Activated CD4-positive, alpha-beta T cell treated with anti-CD3 and anti-CD28 coated beads, Interleukin-2, amount 10 ng/mL, durations not matched to agents 24 days and 14 days (primary cell): Measurements from ENCODE around the gene CENPV. TPM values are rescaled to one million over a fixed set of nuclear protein-coding genes. Genes with fewer than 3 reads are reported as not detected.

Source experiments
- DNase-seq: peaks from one replicate; pipeline ENCODE4 v3.0.0; 2022
- H3K27ac Mint-ChIP-seq: one replicate; pipeline ENCODE4 v1.8.0; 2022; ENCODE audit warnings: mild to moderate bottlenecking, mixed read lengths
- H3K27me3 Mint-ChIP-seq: one replicate; pipeline ENCODE4 v1.8.0; 2022; ENCODE audit warnings: mixed read lengths
- H3K36me3 Mint-ChIP-seq: one replicate; pipeline ENCODE4 v1.8.0; 2022; ENCODE audit warnings: low read depth, mild to moderate bottlenecking, mixed read lengths
- H3K4me1 Mint-ChIP-seq: one replicate; pipeline ENCODE4 v1.8.0; 2021; ENCODE audit warnings: mixed read lengths
- H3K4me3 Mint-ChIP-seq: one replicate; pipeline ENCODE4 v1.8.0; 2022; ENCODE audit warnings: mild to moderate bottlenecking, moderate library complexity, mixed read lengths
- H3K9me3 Mint-ChIP-seq: one replicate; pipeline ENCODE4 v1.8.0; 2021; ENCODE audit warnings: mixed read lengths
- intact Hi-C: fragments of 100-400 bp; cut with micrococcal nuclease; formaldehyde crosslinking; loops from one replicate; pipeline ENCODE4 v1.15.1; 2023
- total RNA-seq: library from RNA; stranded (reverse); gene quantifications from 2 replicates; pipeline ENCODE4 v1.2.3, GENCODE V29; 2022

CENPV gene
- total RNA-seq, 1 donor from 2014 or later: 52.8 TPM

GRCh38 chr17:16379654-16380053, 26.4 kb upstream of the CENPV start:
- Mint-ChIP-seq H3K9me3 (no peaks in the 10 kb centered on the region), H3K27ac (no peak overlapping the region), H3K36me3 (peaks cover 36% of the 10 kb centered on the region), H3K4me1 (peaks cover 29% of the 10 kb centered on the region), H3K27me3 (no peaks in the 10 kb centered on the region), H3K4me3 (no peak overlapping the region)
- DNase-seq: no peak
- intact Hi-C loops: loop anchor here (2.0 to 10.0 kb wide), 3 partner anchors 27 to 165 kb away; partner anchors contain the start of genes CENPV, NCOR1 and PIGL

GRCh38 chr17:16378636-16379282, 25.5 kb upstream of the CENPV start:
- Mint-ChIP-seq H3K27me3 (no peaks in the 10 kb centered on the region), H3K36me3 (peaks cover 28% of the 10 kb centered on the region), H3K9me3 (no peaks in the 10 kb centered on the region), H3K27ac (peak overlapping the region; percentile 4), H3K4me1 (peaks cover 21% of the 10 kb centered on the region), H3K4me3 (no peak overlapping the region)
- intact Hi-C loops: no loop called here
- DNase-seq: no peak

GRCh38 chr17:16377941-16378341, 24.7 kb upstream of the CENPV start:
- H3K27ac Mint-ChIP-seq: no peak overlapping the region
- H3K36me3 Mint-ChIP-seq: peaks cover 20% of the 10 kb centered on the region
- no peaks in the 10 kb centered on the region for H3K9me3 Mint-ChIP-seq
- no peak overlapping the region for H3K4me3 Mint-ChIP-seq
- DNase-seq: no peak
- intact Hi-C loops: no loop called here
- H3K27me3 Mint-ChIP-seq: no peaks in the 10 kb centered on the region
- H3K4me1 Mint-ChIP-seq: peaks cover 14% of the 10 kb centered on the region

GRCh38 chr17:16374146-16374938, 21.1 kb upstream of the CENPV start:
- H3K36me3 Mint-ChIP-seq: no peaks in the 10 kb centered on the region
- intact Hi-C loops: no loop called here
- H3K27ac Mint-ChIP-seq: no peak overlapping the region
- no peaks in the 10 kb centered on the region for H3K9me3 Mint-ChIP-seq
- H3K4me3 Mint-ChIP-seq: no peak overlapping the region
- peaks cover 2% of the 10 kb centered on the region for H3K27me3 Mint-ChIP-seq
- no peaks in the 10 kb centered on the region for H3K4me1 Mint-ChIP-seq
- no peak for DNase-seq

GRCh38 chr17:16371742-16372141, 18.5 kb upstream of the CENPV start:
- Mint-ChIP-seq H3K27ac (no peak overlapping the region), H3K36me3 (no peaks in the 10 kb centered on the region), H3K9me3 (no peaks in the 10 kb centered on the region), H3K27me3 (peaks cover 2% of the 10 kb centered on the region), H3K4me3 (no peak overlapping the region), H3K4me1 (no peaks in the 10 kb centered on the region)
- intact Hi-C loops: no loop called here
- no peak for DNase-seq

- H3K27me3 Mint-ChIP-seq: no peaks in the 10 kb centered on the region
- H3K4me3 Mint-ChIP-seq: no peak overlapping the region
- intact Hi-C loops: loop anchor here (10.0 kb wide), 1 partner anchor 50 kb away; the partner anchor contains the start of gene TRPV2
- H3K4me1 Mint-ChIP-seq: no peaks in the 10 kb centered on the region
- H3K36me3 Mint-ChIP-seq: no peaks in the 10 kb centered on the region
- H3K27ac Mint-ChIP-seq: no peak overlapping the region
- DNase-seq: no peak
- no peaks in the 10 kb centered on the region for H3K9me3 Mint-ChIP-seq
These were observed 11.4 kb upstream of the CENPV start for GRCh38 chr17:16364625-16365024.

- H3K4me3 Mint-ChIP-seq: no peak overlapping the region
- intact Hi-C loops: loop anchor here (1.0 to 10.0 kb wide), 2 partner anchors 51 to 157 kb away; partner anchors contain the start of gene TRPV2
- H3K27me3 Mint-ChIP-seq: no peaks in the 10 kb centered on the region
- H3K9me3 Mint-ChIP-seq: no peaks in the 10 kb centered on the region
- no peaks in the 10 kb centered on the region for H3K36me3 Mint-ChIP-seq
- H3K27ac Mint-ChIP-seq: no peak overlapping the region
- no peaks in the 10 kb centered on the region for H3K4me1 Mint-ChIP-seq
- DNase-seq: peak; percentile 92
These were observed 10.7 kb upstream of the CENPV start for GRCh38 chr17:16363749-16364536.

- H3K9me3 Mint-ChIP-seq: no peaks in the 10 kb centered on the region
- DNase-seq: no peak
- intact Hi-C loops: loop anchor here (10.0 kb wide), 1 partner anchor 53 kb away; the partner anchor contains the start of gene TRPV2
These were observed 8.6 kb upstream of the CENPV start for GRCh38 chr17:16361874-16362273.

GRCh38 chr17:16358394-16358793, 5.1 kb upstream of the CENPV start:
- H3K4me3 Mint-ChIP-seq: no peak overlapping the region
- no peak overlapping the region for H3K27ac Mint-ChIP-seq
- H3K9me3 Mint-ChIP-seq: no peaks in the 10 kb centered on the region
- no peak for DNase-seq
- H3K36me3 Mint-ChIP-seq: no peaks in the 10 kb centered on the region
- peaks cover 9% of the 10 kb centered on the region for H3K27me3 Mint-ChIP-seq
- peaks cover 2% of the 10 kb centered on the region for H3K4me1 Mint-ChIP-seq
- intact Hi-C loops: no loop called here

More at GRCh38 chr17:16361874-16362273, 8.6 kb upstream of the CENPV start:
- peaks cover 5% of the 10 kb centered on the region for H3K27me3 Mint-ChIP-seq
- H3K27ac Mint-ChIP-seq: no peak overlapping the region
- H3K4me1 Mint-ChIP-seq: no peaks in the 10 kb centered on the region
- no peaks in the 10 kb centered on the region for H3K36me3 Mint-ChIP-seq
- H3K4me3 Mint-ChIP-seq: no peak overlapping the region

GRCh38 chr17:16354585-16354984, 1.3 kb upstream of the CENPV start:
- Mint-ChIP-seq H3K4me1 (peaks cover 12% of the 10 kb centered on the region), H3K9me3 (no peaks in the 10 kb centered on the region), H3K4me3 (no peak overlapping the region), H3K27me3 (peaks cover 19% of the 10 kb centered on the region), H3K36me3 (peaks cover 2% of the 10 kb centered on the region), H3K27ac (no peak overlapping the region)
- intact Hi-C loops: loop anchor here (5.0 kb wide), 1 partner anchor 137 kb away; the partner anchor contains the start of genes NCOR1 and PIGL
- DNase-seq: no peak

GRCh38 chr17:16352667-16353316, 477 bp downstream of the CENPV start:
- DNase-seq: peak; percentile 78
- peaks cover 14% of the 10 kb centered on the region for H3K4me1 Mint-ChIP-seq
- peak overlapping the region; percentile 84 for H3K27ac Mint-ChIP-seq
- H3K4me3 Mint-ChIP-seq: peak overlapping the region; percentile 88
- no peaks in the 10 kb centered on the region for H3K9me3 Mint-ChIP-seq
- peaks cover 4% of the 10 kb centered on the region for H3K36me3 Mint-ChIP-seq
- peaks cover 14% of the 10 kb centered on the region for H3K27me3 Mint-ChIP-seq
- intact Hi-C loops: loop anchor here (2.0 to 5.0 kb wide), 3 partner anchors 28 to 135 kb away; partner anchors contain the start of genes NCOR1, PIGL and UBB

- Mint-ChIP-seq H3K4me3 (peak overlapping the region; percentile 88), H3K9me3 (no peaks in the 10 kb centered on the region), H3K4me1 (peaks cover 14% of the 10 kb centered on the region), H3K27ac (peak overlapping the region; percentile 84), H3K27me3 (peaks cover 14% of the 10 kb centered on the region), H3K36me3 (peaks cover 6% of the 10 kb centered on the region)
- peak; percentile 76 for DNase-seq
- intact Hi-C loops: loop anchor here (2.0 to 5.0 kb wide), 3 partner anchors 29 to 135 kb away; partner anchors contain the start of genes NCOR1, PIGL and UBB
These were observed 984 bp downstream of the CENPV start for GRCh38 chr17:16352303-16352666.

- H3K27me3 Mint-ChIP-seq: peaks cover 14% of the 10 kb centered on the region
- H3K36me3 Mint-ChIP-seq: peaks cover 6% of the 10 kb centered on the region
- peaks cover 14% of the 10 kb centered on the region for H3K4me1 Mint-ChIP-seq
- intact Hi-C loops: loop anchor here (2.0 to 5.0 kb wide), 3 partner anchors 29 to 135 kb away; partner anchors contain the start of genes NCOR1, PIGL and UBB
- DNase-seq: no peak
- H3K4me3 Mint-ChIP-seq: peak overlapping the region; percentile 88
- no peaks in the 10 kb centered on the region for H3K9me3 Mint-ChIP-seq
- no peak overlapping the region for H3K27ac Mint-ChIP-seq
These were observed 1.4 kb downstream of the CENPV start for GRCh38 chr17:16351831-16352230.
